HEK293 (cell line): ENCODE data around the gene SFSWAP.

Experiments used
- CTCF ChIA-PET: fragments of 350-600 bp; formaldehyde crosslinking; extraction: SDS; loops from one replicate; lab custom pipeline; 2021; ENCODE audit warnings: antibody characterized with exemption; lab: Yijun Ruan, JAX
- POLR2A ChIA-PET: fragments of 300-600 bp; formaldehyde crosslinking; extraction: SDS; loops from one replicate; lab custom pipeline; 2020; ENCODE audit warnings: antibody characterized with exemption, inconsistent platforms; lab: Yijun Ruan, JAX
- H3K27ac ChIP-seq: fragments of 200-500 bp; sonication (Bioruptor generic); 2 replicates; pipeline ENCODE4 v1.5.1; 2014; ENCODE audit warnings: low read depth, low read length, control low read depth, inconsistent platforms; ENCODE audit errors: extremely low read depth
- H3K36me3 ChIP-seq, 2 experiments: fragments of 200-500 bp in 1 of 2; sonication (Bioruptor generic) in 1 of 2; 1 replicate in 1 of 2; 2 replicates in 1 of 2; pipeline ENCODE4 v1.5.1; 2014 to 2017; ENCODE audit warnings: inconsistent platforms in 2 of 2, low read length in 2 of 2; ENCODE audit not compliant: control insufficient read depth in 2 of 2, insufficient read depth in 1 of 2
- H3K4me1 ChIP-seq: fragments of 200-500 bp; sonication (Bioruptor generic); 2 replicates; pipeline ENCODE4 v1.5.1; 2014; ENCODE audit warnings: mild to moderate bottlenecking, low read length, inconsistent platforms; ENCODE audit not compliant: control insufficient read depth, insufficient read depth
- H3K4me3 ChIP-seq: 2 replicates; pipeline ENCODE4 v1.5.1; 2011; ENCODE audit warnings: low read depth, mild to moderate bottlenecking, control low read depth, low read length, moderate library complexity
- H3K9me3 ChIP-seq: fragments of 200-500 bp; sonication (Bioruptor generic); 2 replicates; pipeline ENCODE4 v1.5.1; 2014; ENCODE audit warnings: low read depth, low read length, inconsistent platforms; ENCODE audit not compliant: control insufficient read depth, insufficient read depth
- GLIS1 ChIP-seq: fragments of 450-650 bp; formaldehyde crosslinking; IDR thresholded peaks from 2 replicates; pipeline ENCODE4 v1.5.1; 2016; ENCODE audit warnings: missing biosample characterization, missing genetic modification characterization
- PRDM10 ChIP-seq: fragments of 450-650 bp; formaldehyde crosslinking; IDR thresholded peaks from 2 replicates; pipeline ENCODE4 v1.5.1; 2016; ENCODE audit warnings: missing biosample characterization, missing genetic modification characterization
- SALL2 ChIP-seq: fragments of 450-650 bp; formaldehyde crosslinking; IDR thresholded peaks from 2 replicates; pipeline ENCODE4 v1.5.0; 2017; ENCODE audit warnings: missing biosample characterization, mild to moderate bottlenecking, missing genetic modification characterization, borderline replicate concordance
- TSHZ1 ChIP-seq: fragments of 450-650 bp; formaldehyde crosslinking; IDR thresholded peaks from 2 replicates; pipeline ENCODE4 v1.5.1; 2016; ENCODE audit warnings: missing biosample characterization, missing genetic modification characterization, borderline replicate concordance
- ZBTB48 ChIP-seq: fragments of 450-650 bp; formaldehyde crosslinking; IDR thresholded peaks from 2 replicates; pipeline ENCODE4 v1.5.1; 2016; ENCODE audit warnings: missing biosample characterization, missing genetic modification characterization
- ZBTB6 ChIP-seq: fragments of 450-650 bp; formaldehyde crosslinking; IDR thresholded peaks from 2 replicates; pipeline ENCODE4 v1.5.1; 2017; ENCODE audit warnings: missing biosample characterization, missing genetic modification characterization
- ZBTB8A ChIP-seq: fragments of 450-650 bp; formaldehyde crosslinking; IDR thresholded peaks from 2 replicates; pipeline ENCODE4 v1.5.1; 2016; ENCODE audit warnings: missing biosample characterization, missing genetic modification characterization
- ZNF174 ChIP-seq: fragments of 450-650 bp; formaldehyde crosslinking; IDR thresholded peaks from 2 replicates; pipeline ENCODE4 v1.5.0; 2017; ENCODE audit warnings: missing biosample characterization, mild to moderate bottlenecking, missing genetic modification characterization
- ZNF324 ChIP-seq: fragments of 450-650 bp; formaldehyde crosslinking; IDR thresholded peaks from 2 replicates; pipeline ENCODE4 v1.5.1; 2016; ENCODE audit warnings: missing biosample characterization, missing genetic modification characterization
- ZNF335 ChIP-seq: fragments of 450-650 bp; formaldehyde crosslinking; conservative IDR thresholded peaks from 2 replicates; pipeline ENCODE4 v1.5.1; 2016; ENCODE audit warnings: missing biosample characterization, missing genetic modification characterization
- ZNF394 ChIP-seq: fragments of 450-650 bp; formaldehyde crosslinking; IDR thresholded peaks from 2 replicates; pipeline ENCODE4 v1.5.1; 2016; ENCODE audit warnings: missing biosample characterization, missing genetic modification characterization, mild to moderate bottlenecking, moderate library complexity, borderline replicate concordance
- ZNF398 ChIP-seq: fragments of 450-650 bp; formaldehyde crosslinking; IDR thresholded peaks from 2 replicates; pipeline ENCODE4 v1.5.1; 2017; ENCODE audit warnings: missing biosample characterization, missing genetic modification characterization
- ZNF416 ChIP-seq: fragments of 450-650 bp; formaldehyde crosslinking; IDR thresholded peaks from 2 replicates; pipeline ENCODE4 v1.5.1; 2016; ENCODE audit warnings: missing biosample characterization, missing genetic modification characterization
- ZNF449 ChIP-seq: fragments of 450-650 bp; formaldehyde crosslinking; IDR thresholded peaks from 2 replicates; pipeline ENCODE4 v1.5.1; 2017; ENCODE audit warnings: missing biosample characterization, mild to moderate bottlenecking, missing genetic modification characterization, moderate library complexity
- ZNF544 ChIP-seq: fragments of 450-650 bp; formaldehyde crosslinking; IDR thresholded peaks from 2 replicates; pipeline ENCODE4 v1.5.0; 2017; ENCODE audit warnings: missing biosample characterization, missing genetic modification characterization
- ZNF561 ChIP-seq: fragments of 450-650 bp; IDR thresholded peaks from 2 replicates; pipeline ENCODE4 v1.5.1; 2018; ENCODE audit warnings: missing biosample characterization, missing genetic modification characterization, borderline replicate concordance
- ZNF585B ChIP-seq: fragments of 450-650 bp; formaldehyde crosslinking; IDR thresholded peaks from 2 replicates; pipeline ENCODE4 v1.5.1; 2016; ENCODE audit warnings: missing biosample characterization, missing genetic modification characterization
- ZNF626 ChIP-seq: fragments of 450-650 bp; sonication (Bioruptor Pico); formaldehyde crosslinking; IDR thresholded peaks from 2 replicates; pipeline ENCODE4 v1.5.1; 2018; ENCODE audit warnings: missing biosample characterization, missing genetic modification characterization, inconsistent platforms
- ZNF670 ChIP-seq: fragments of 450-650 bp; formaldehyde crosslinking; IDR thresholded peaks from 2 replicates; pipeline ENCODE4 v1.5.1; 2016; ENCODE audit warnings: missing biosample characterization, missing genetic modification characterization, low read depth
- ZNF777 ChIP-seq: fragments of 450-650 bp; formaldehyde crosslinking; IDR thresholded peaks from 2 replicates; pipeline ENCODE4 v1.5.1; 2017; ENCODE audit warnings: missing biosample characterization, missing genetic modification characterization, borderline replicate concordance
- ZNF837 ChIP-seq: fragments of 450-650 bp; formaldehyde crosslinking; IDR thresholded peaks from 2 replicates; pipeline ENCODE4 v1.5.1; 2016; ENCODE audit warnings: missing biosample characterization, missing genetic modification characterization
- ZNF843 ChIP-seq: fragments of 450-650 bp; formaldehyde crosslinking; IDR thresholded peaks from 2 replicates; pipeline ENCODE4 v1.5.1; 2016; ENCODE audit warnings: missing biosample characterization, missing genetic modification characterization
- ZXDB ChIP-seq: fragments of 450-650 bp; formaldehyde crosslinking; IDR thresholded peaks from 2 replicates; pipeline ENCODE4 v1.5.1; 2016; ENCODE audit warnings: missing biosample characterization, missing genetic modification characterization

SFSWAP gene

GRCh38 chr12:131710464-131711457, at the start of gene SFSWAP:
Gene SFSWAP (plus strand): TSS chr12:131711090. CDS start chr12:131711230, 140 bp downstream.
- peaks cover 19 to 27% of the 10 kb centered on the region in 2 experiments for H3K36me3 ChIP-seq
- H3K27ac ChIP-seq = peak within 1 kb of the TSS; percentile 98
- H3K4me3 ChIP-seq = peak within 1 kb of the TSS; percentile 97
- no peaks in the 10 kb centered on the region for H3K9me3 ChIP-seq
- peaks cover 2% of the 10 kb centered on the region; the same call in 1 of the 2 replicates for H3K4me1 ChIP-seq
- POLR2A ChIA-PET = interaction anchor here (0.6 to 0.9 kb wide), 3 partner anchors 27 to 678 kb away, joined by 3 to 4 read pairs (median 4); no protein-coding TSS in a partner anchor
- CTCF ChIA-PET = interaction anchor here (0.6 kb wide), 1 partner anchor 27 kb away, joined by 3 read pairs; no protein-coding TSS in a partner anchor
- TF ChIP-seq ZNF398 (tag by site-specific recombination) (peak; percentile 10; the same call in 1 of the 2 replicates), SALL2 (tag by site-specific recombination) (no peak), ZNF837 (no peak), ZBTB8A (tag by site-specific recombination) (peak; percentile 73), ZNF324 (peak; percentile 97), PRDM10 (tag by site-specific recombination) (peak; percentile 49; the same call in 1 of the 2 replicates), ZNF561 (tag by site-specific recombination) (peak; percentile 94), ZNF174 (tag by site-specific recombination) (no peak), ZBTB6 (tag by site-specific recombination) (peak; percentile 85), ZNF670 (tag by site-specific recombination) (no peak), ZNF626 (tag by site-specific recombination) (0 out of 2 replicates have a peak, but pooled peaks have one; percentile 59), ZNF416 (tag by site-specific recombination) (no peak), ZNF544 (tag by site-specific recombination) (no peak), ZNF777 (tag by site-specific recombination) (no peak), ZNF585B (no peak), ZNF449 (tag by site-specific recombination) (peak; percentile 86), ZXDB (tag by site-specific recombination) (peak; percentile 98), GLIS1 (tag by site-specific recombination) (peak; percentile 69), TSHZ1 (tag by site-specific recombination) (peak; percentile 54; the same call in 1 of the 2 replicates), ZNF335 (tag by site-specific recombination) (peak; percentile 86), ZNF843 (tag by site-specific recombination) (peak; percentile 77; the same call in 1 of the 2 replicates), ZNF394 (tag by site-specific recombination) (peak; percentile 82; the same call in 1 of the 2 replicates), ZBTB48 (tag by site-specific recombination) (no peak)
